Occipital lobe (tissue), 2 donors: ENCODE results near the gene MRPL36. TPM values are rescaled to one million over a fixed set of nuclear protein-coding genes. Genes with fewer than 3 reads are reported as not detected.

Experiments
- DNase-seq: peaks from one replicate; lab custom pipeline; 2025; lab: John Stamatoyannopoulos, UW
- total RNA-seq: library from RNA; depleted of rRNA; stranded (reverse); fragments of >200 nt; gene quantifications from one replicate; pipeline ENCODE4 v1.2.3, GENCODE V29; 2014

Gene MRPL36
- total RNA-seq, 1 donor from 2014 or later: 20.0 TPM

DNA sequence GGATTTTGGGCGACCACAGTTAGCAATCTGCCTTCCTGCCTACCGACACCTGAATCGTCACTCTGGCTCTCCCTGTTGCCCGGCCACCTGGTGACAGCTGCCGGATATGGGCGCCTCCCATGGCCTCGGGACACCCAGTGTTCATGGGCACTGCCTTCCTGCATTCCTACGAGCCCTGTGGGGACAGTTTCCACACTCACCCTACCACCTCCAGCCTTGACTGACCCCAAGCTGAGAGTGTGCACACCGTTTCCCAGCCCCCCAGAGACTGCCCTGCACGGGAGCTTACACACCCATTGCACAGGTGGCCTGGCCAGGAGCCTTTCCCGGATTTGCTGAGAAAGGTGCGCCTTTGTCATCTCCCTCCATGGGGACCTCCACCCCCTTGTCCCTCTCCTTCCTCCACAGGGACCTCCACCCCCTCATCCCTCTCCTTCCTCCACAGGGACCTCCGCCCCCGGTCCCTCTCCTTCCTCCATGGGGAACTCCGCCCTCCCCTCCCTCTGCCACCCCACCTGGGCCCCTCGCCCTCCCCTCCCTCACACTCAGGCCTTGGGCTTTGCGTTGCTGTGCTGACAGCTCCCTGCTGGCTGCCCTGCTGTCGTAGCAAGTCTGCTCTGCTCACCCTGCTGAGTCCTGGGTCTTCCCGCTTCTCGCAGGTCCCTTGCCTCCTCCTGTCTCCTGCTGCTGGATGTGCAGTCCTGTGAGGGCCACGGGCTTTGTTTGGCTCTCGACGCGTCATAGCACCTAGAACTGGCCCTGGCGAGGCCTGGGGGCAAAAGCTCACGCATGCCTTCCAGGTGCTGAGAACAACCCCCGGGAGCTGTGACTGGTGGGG, 48.4 kb downstream of the MRPL36 start:
- DNase-seq: no peak

DNA sequence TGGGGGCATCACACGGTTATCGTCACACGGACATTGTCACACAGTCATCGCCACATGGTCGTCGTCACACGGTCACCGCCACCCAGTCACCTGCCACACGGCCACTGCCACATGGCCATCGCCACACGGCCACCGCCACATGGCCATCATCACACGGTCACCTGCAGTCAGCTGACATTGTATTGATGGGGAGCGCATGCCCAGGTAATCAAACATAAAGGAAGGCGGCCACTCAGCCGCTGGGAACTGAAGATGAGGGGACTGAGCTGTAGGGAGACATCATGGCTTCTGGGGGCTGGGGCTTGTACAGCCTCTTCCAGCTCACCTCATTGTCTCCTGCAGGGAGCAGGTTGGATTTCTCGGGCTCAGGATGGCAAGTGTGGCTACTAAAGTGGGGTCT, 49.2 kb downstream of the MRPL36 start:
- no peak for DNase-seq

GRCh38 chr5:1749346-1750124, 50.1 kb downstream of the MRPL36 start:
- no peak for DNase-seq

DNA sequence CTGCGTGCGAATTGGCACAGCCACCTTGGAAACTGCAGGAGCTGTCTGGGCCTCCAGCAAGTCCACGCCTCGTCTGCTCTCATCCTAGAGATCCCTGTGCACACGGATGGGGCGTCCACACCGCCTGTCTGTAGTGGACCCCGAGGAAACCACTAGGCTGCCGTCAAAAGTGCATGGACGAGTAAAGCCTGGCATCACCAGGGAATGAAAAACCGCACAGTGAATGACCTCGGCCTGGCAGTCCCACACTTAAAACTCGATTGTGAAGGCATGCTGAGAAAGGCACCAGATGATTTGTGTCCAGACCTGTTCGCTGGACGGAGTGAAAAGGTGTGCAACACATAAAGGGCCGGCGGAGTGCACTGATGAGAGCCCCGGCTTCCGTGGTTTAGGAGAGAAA, 50.8 kb downstream of the MRPL36 start:
- DNase-seq: no peak

Other genes starting within 250 kb of the MRPL36 start
- 12.9 TPM for gene NDUFS6, start 1.6 kb upstream of the MRPL36 start, total RNA-seq
- not detected for gene IRX4, start 83.1 kb upstream of the MRPL36 start, total RNA-seq